ENCODE results near the gene NTNG1. TPM values are rescaled to one million over a fixed set of nuclear protein-coding genes. Genes with fewer than 3 reads are reported as not detected.

The NTNG1 gene
- total and polyA plus RNA-seq, 2 of the 13 experiments (the other 11 are each of a cell fraction or from before 2014, with no cell fraction given): not detected

GRCh38 chr1:107480548-107481415, 339.9 kb downstream of the NTNG1 start:
- BruUV-seq (replicated peaks): no TSS peak
- no peaks in the 10 kb centered on the region for H3K36me3 ChIP-seq (replicated peaks in 1 of 2; ENCODE audit: control insufficient read depth in 1 of 2, insufficient read depth in 2 of 2, low read length in 2 of 2)
- TF ChIP-seq ZFP62 (CRISPR knock-in tag; IDR thresholded peaks at IDR 0.05) (no peak), ZBTB21 (CRISPR knock-in tag; IDR thresholded peaks at IDR 0.05) (no peak), NR2F6 (IDR thresholded peaks at IDR 0.05) (no peak), NR2F6 (CRISPR knock-in tag; IDR thresholded peaks at IDR 0.05) (no peak), ZNF382 (CRISPR knock-in tag; IDR thresholded peaks at IDR 0.05; ENCODE audit: borderline replicate concordance) (no peak), ZNF614 (CRISPR knock-in tag; IDR thresholded peaks at IDR 0.05; ENCODE audit: borderline replicate concordance) (no peak), SETDB1 (CRISPR knock-in tag; IDR thresholded peaks at IDR 0.05; ENCODE audit: borderline replicate concordance) (no peak), ZNF354B (CRISPR knock-in tag; IDR thresholded peaks at IDR 0.05) (no peak)
- no peak overlapping the region for H3K9ac ChIP-seq (ENCODE audit: insufficient read depth, low read depth, low read length)
- no peaks in the 10 kb centered on the region for H4K20me1 ChIP-seq (ENCODE audit: insufficient read depth, low read length)
- no peak overlapping the region for H3K4me2 ChIP-seq (ENCODE audit: low read depth, low read length)
- no peaks in the 10 kb centered on the region for H3K9me3 ChIP-seq (ENCODE audit: low read length)
- H3K4me3 ChIP-seq (replicated peaks in 1 of 3; ENCODE audit: insufficient read depth in 1 of 3, low read depth in 2 of 3, low read length in 3 of 3): no peak overlapping the region
- no peaks in the 10 kb centered on the region for H3K79me2 ChIP-seq (ENCODE audit: insufficient read depth, low read length)
- no peaks in the 10 kb centered on the region for H3K4me1 ChIP-seq (ENCODE audit: insufficient read depth, low read length)
- intact Hi-C loops (cut with micrococcal nuclease; ENCODE audit: unreplicated experiment) (no loop called here), in situ Hi-C loops (cut with HindIII; ENCODE audit: extremely low pct_ligation_motif_present, low pct_unique_long_range_greater_than_20kb) (no loop called here)
- no peak for DNase-seq (ENCODE audit: low spot score)
- no peaks in the 10 kb centered on the region for H3K27me3 ChIP-seq (ENCODE audit: control insufficient read depth in 1 of 2, insufficient read depth in 2 of 2, low read length in 2 of 2)
- POLR2A ChIA-PET: no interaction called here
- 73% methylated on average over 27 of the region's 37 CpGs for WGBS (ENCODE audit: low lambda C conversion rate)
- no peak for FAIRE-seq
- CTCF ChIA-PET (ENCODE audit: low intra/inter-chr PET ratio, low total read pairs): no interaction called here
- H3K27ac ChIP-seq (ENCODE audit: extremely low read length, insufficient read depth, low read length): no peak overlapping the region
- no peak overlapping the region for H2AFZ ChIP-seq (ENCODE audit: low read length)
- ATAC-seq: no peak

DNA sequence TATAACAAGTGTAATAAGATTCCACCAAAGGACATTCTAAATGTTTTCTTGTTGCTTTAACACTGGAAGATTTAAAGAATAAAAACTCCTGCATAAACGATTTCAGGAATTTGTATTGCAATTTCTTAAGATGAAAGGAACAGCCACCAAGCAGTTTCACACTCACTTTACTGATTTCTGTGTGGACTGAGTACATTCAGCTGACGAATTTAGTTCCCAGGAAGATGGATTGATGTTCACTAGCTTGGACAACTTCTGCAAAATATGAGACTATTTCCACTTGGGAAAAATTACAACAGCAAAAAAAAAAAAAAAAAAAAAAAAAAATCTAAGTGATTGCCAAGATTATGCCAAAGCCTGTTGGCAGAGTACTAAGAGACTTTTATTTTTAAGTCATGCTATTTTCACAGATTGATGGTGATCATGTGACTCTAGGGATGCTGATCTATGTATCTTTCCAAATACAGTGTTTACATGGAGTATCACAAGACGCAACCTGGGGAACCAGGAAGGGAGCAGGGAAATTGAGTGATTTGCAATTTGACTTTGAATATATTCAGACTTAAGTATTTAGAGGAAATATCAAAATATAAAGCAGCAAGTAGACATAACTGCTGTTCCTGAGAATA, 341.0 kb downstream of the NTNG1 start:
- DNase-seq (ENCODE audit: low spot score): no peak
- POLR2A ChIA-PET: no interaction called here
- no peaks in the 10 kb centered on the region for H3K36me3 ChIP-seq (replicated peaks in 1 of 2; ENCODE audit: control insufficient read depth in 1 of 2, insufficient read depth in 2 of 2, low read length in 2 of 2)
- no peaks in the 10 kb centered on the region for H4K20me1 ChIP-seq (ENCODE audit: insufficient read depth, low read length)
- H3K27me3 ChIP-seq (ENCODE audit: control insufficient read depth in 1 of 2, insufficient read depth in 2 of 2, low read length in 2 of 2): no peaks in the 10 kb centered on the region
- CTCF ChIA-PET (ENCODE audit: low intra/inter-chr PET ratio, low total read pairs): no interaction called here
- no peaks in the 10 kb centered on the region for H3K79me2 ChIP-seq (ENCODE audit: insufficient read depth, low read length)
- in situ Hi-C loops (cut with HindIII; ENCODE audit: extremely low pct_ligation_motif_present, low pct_unique_long_range_greater_than_20kb): no loop called here
- intact Hi-C loops (cut with micrococcal nuclease; ENCODE audit: unreplicated experiment): no loop called here
- 33% methylated on average over 3 of the region's 3 CpGs for WGBS (ENCODE audit: low lambda C conversion rate)
- H3K4me2 ChIP-seq (ENCODE audit: low read depth, low read length): no peak overlapping the region
- no peak overlapping the region for H3K4me3 ChIP-seq (replicated peaks in 1 of 3; ENCODE audit: insufficient read depth in 1 of 3, low read depth in 2 of 3, low read length in 3 of 3)
- no peak overlapping the region for H3K27ac ChIP-seq (ENCODE audit: extremely low read length, insufficient read depth, low read length)
- no peak for ATAC-seq
- H2AFZ ChIP-seq (ENCODE audit: low read length): no peak overlapping the region
- H3K9ac ChIP-seq (ENCODE audit: insufficient read depth, low read depth, low read length): no peak overlapping the region
- no TSS peak for BruUV-seq (replicated peaks)
- no peaks in the 10 kb centered on the region for H3K4me1 ChIP-seq (ENCODE audit: insufficient read depth, low read length)
- no peak for FAIRE-seq
- no peaks in the 10 kb centered on the region for H3K9me3 ChIP-seq (ENCODE audit: low read length)
- TF ChIP-seq KDM1A (CRISPR knock-in tag; IDR thresholded peaks at IDR 0.05): no peak
- TF ChIP-seq ARNT2 (CRISPR knock-in tag; IDR thresholded peaks at IDR 0.05; ENCODE audit: low read depth): no peak
- TF ChIP-seq, protein P1, sequence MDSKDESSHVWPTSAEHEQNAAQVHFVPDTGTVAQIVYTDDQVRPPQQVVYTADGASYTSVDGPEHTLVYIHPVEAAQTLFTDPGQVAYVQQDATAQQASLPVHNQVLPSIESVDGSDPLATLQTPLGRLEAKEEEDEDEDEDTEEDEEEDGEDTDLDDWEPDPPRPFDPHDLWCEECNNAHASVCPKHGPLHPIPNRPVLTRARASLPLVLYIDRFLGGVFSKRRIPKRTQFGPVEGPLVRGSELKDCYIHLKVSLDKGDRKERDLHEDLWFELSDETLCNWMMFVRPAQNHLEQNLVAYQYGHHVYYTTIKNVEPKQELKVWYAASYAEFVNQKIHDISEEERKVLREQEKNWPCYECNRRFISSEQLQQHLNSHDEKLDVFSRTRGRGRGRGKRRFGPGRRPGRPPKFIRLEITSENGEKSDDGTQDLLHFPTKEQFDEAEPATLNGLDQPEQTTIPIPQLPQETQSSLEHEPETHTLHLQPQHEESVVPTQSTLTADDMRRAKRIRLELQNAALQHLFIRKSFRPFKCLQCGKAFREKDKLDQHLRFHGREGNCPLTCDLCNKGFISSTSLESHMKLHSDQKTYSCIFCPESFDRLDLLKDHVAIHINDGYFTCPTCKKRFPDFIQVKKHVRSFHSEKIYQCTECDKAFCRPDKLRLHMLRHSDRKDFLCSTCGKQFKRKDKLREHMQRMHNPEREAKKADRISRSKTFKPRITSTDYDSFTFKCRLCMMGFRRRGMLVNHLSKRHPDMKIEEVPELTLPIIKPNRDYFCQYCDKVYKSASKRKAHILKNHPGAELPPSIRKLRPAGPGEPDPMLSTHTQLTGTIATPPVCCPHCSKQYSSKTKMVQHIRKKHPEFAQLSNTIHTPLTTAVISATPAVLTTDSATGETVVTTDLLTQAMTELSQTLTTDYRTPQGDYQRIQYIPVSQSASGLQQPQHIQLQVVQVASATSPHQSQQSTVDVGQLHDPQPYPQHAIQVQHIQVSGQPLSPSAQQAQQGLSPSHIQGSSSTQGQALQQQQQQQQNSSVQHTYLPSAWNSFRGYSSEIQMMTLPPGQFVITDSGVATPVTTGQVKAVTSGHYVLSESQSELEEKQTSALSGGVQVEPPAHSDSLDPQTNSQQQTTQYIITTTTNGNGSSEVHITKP (CRISPR knock-in tag; IDR thresholded peaks at IDR 0.05; ENCODE audit: low read depth): no peak
- no peak for TF ChIP-seq ARHGAP35 (CRISPR knock-in tag; IDR thresholded peaks at IDR 0.05; ENCODE audit: borderline replicate concordance)
- no peak for TF ChIP-seq FOXO4 (CRISPR knock-in tag; conservative IDR thresholded peaks at IDR 0.05)
- TF ChIP-seq PAF1 (CRISPR knock-in tag; IDR thresholded peaks at IDR 0.05): no peak
